Heart left ventricle (tissue), 16 donors: ENCODE measurements around the gene DLG1. TPM values are rescaled to one million over a fixed set of nuclear protein-coding genes. Genes with fewer than 3 reads are reported as not detected.

Experiments
- ATAC-seq, 4 donors: fragments of 200-7000 bp; cut with Tn5 transposase; one replicate each; pipeline ENCODE4 v1.9.1; 2020 to 2022; ENCODE audit warnings: moderate library complexity in 4 of 4, mild to moderate bottlenecking in 3 of 4, moderate number of reproducible peaks in 1 of 4
- DNase-seq, 5 donors: peaks; one replicate each; pipeline ENCODE4 v3.0.0-alpha.2; 2020
- H3K27ac ChIP-seq, 12 donors: fragments of 200-600 bp; sonication (generic) in 4 of 12; one replicate each; pipeline versions ENCODE4 v1.5.0 to v1.8.0; 2016 to 2022; ENCODE audit warnings: mild to moderate bottlenecking in 2 of 12
- H3K27me3 ChIP-seq, 9 donors: fragments of 200-600 bp; sonication (generic) in 2 of 9; one replicate each; pipeline versions ENCODE4 v1.5.1 to v1.8.0; 2016 to 2022; ENCODE audit warnings: mild to moderate bottlenecking in 3 of 9
- H3K36me3 ChIP-seq, 9 donors: fragments of 200-600 bp; sonication (generic) in 2 of 9; one replicate each; pipeline versions ENCODE4 v1.5.0 to v1.8.0; 2018 to 2022; ENCODE audit warnings: mild to moderate bottlenecking in 2 of 9
- H3K4me1 ChIP-seq, 12 donors: fragments of 200-600 bp; sonication (generic) in 4 of 12; one replicate each; pipeline versions ENCODE4 v1.5.0 to v1.8.0; 2016 to 2022; ENCODE audit warnings: mild to moderate bottlenecking in 3 of 12
- H3K4me3 ChIP-seq, 12 donors: fragments of 200-600 bp; sonication (generic) in 4 of 12; one replicate each; pipeline versions ENCODE4 v1.5.0 to v1.8.0; 2017 to 2022; ENCODE audit warnings: mild to moderate bottlenecking in 9 of 12, moderate library complexity in 4 of 12
- H3K9me3 ChIP-seq, 12 donors: fragments of 200-600 bp; sonication (generic) in 4 of 12; one replicate each; pipeline versions ENCODE4 v1.5.0 to v1.8.0; 2016 to 2022; ENCODE audit warnings: mild to moderate bottlenecking in 1 of 12
- POLR2A ChIP-seq, 2 donors: fragments of 450-650 bp; IDR thresholded peaks; one replicate each; pipeline ENCODE4 v1.6.1; 2017; ENCODE audit warnings: antibody characterized with exemption in 2 of 2, mild to moderate bottlenecking in 2 of 2, moderate library complexity in 2 of 2
- WGBS, 4 donors: extraction: QIAGEN DNeasy Blood & Tissue Kit in 2 of 4; methylation state at CpG; one replicate each; pipeline versions ENCODE4 v1.1.5 to v1.1.7; 2013 to 2018; 5-methylcytosine and 5-hydroxymethylcytosine counted together
- intact Hi-C, 10 donors: fragments of 100-400 bp; cut with DNase I; formaldehyde crosslinking; loops; one replicate each; pipeline versions ENCODE4 v1.11.1 to v1.14.2; 2022
- polyA plus RNA-seq, 2 donors: library from polyadenylated mRNA; stranded (reverse); fragments of 200-250 nt; gene quantifications; one replicate each; pipeline ENCODE4 v1.2.3, GENCODE V29; 2013
- total RNA-seq, 9 donors: library from RNA; depleted of rRNA in 2 of 9; stranded (reverse); fragments of >200 nt in 2 of 9; fragmentation: NEBNext Ultra II Directional in 3 of 9; extraction: Animal tissue kit (Norgen Biotek cat#: 25700) in 3 of 9; gene quantifications; one replicate each; pipeline versions ENCODE4 v1.1.0 to v1.2.4, GENCODE V29; 2016 to 2023
- TF ChIP-seq, protein P1 (sequence below), 12 donors: fragments of 200-600 bp; sonication (generic) in 4 of 12; IDR thresholded peaks; one replicate each; pipeline versions ENCODE4 v1.5.0 to v1.8.0; 2018 to 2022; ENCODE audit warnings: antibody characterized with exemption in 12 of 12, mild to moderate bottlenecking in 5 of 12
- donor health status: ischemic (EF 13 %, LVEDD 7.1; RV severe dilation, severe dysfunction).
- donor health status: healthy with polysubstance abuse.
- donor health status: DM: no; HTN: yes; CAD: no.
- donor health status: DM: no; HTN: no; CAD: no.
- donor health status: ischemic (EF 25% LVEDD 6.9; RV normal size, moderate dysfunction).
- donor health status: ischemic (EF 25% LVEDD 5.7; RV mildly dilated, moderate dysfunction).
- donor health status: healthy.
- donor health status: DM: yes; HTN: yes; CAD: no.
- donor health status: ischemic (EF 35%, LVEDD 5.7; RV mildly dilated, moderate dysfunction).
- donor health status: nonischemic (EF 11% LVEDD 7.7; RV severe dilation, severe dysfunction).
- donor health status: DM: yes; HTN: yes; CAD: no.
- donor health status: PGD.
- donor health status: ischemic (EF 29% LVEDD 5.4; RV normal size, mild dysfunction).
- donor health status: nonischemic (EF 23%, LVEDD 6.1; RV moderate dilation, normal function).

Gene DLG1
- total and polyA plus RNA-seq, 11 donors, result 17.4 to 151 (median 63.6) TPM

DNA sequence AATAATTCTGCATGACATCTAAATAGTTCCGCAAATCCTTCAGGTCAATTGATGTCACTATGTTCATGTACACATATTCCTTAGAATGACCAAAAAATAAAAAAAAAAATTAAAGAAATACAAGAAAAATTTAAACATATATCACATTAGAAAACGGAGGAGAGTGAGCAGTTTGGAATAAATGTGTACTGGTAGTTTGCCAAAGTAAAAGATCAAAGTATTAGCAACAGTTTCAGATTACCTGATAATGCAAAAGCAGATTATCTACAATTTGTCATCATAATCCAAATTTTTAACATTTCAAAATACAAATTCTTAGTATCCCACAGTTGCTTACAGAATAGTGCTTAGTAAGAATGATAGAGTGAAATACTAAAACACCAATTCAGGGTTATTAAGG is 1.9 kb downstream of the DLG1 start:
- Histone ChIP-seq H3K36me3 (peaks cover 0 to 46% (median 16%) of the 10 kb centered on the region in 9 donors), H3K9me3 (no peaks in the 10 kb centered on the region), H3K27me3 (no peaks in the 10 kb centered on the region), H3K4me3 (peak overlapping the region in 11 of 12 donors; percentile 77 to 100 (median 95)), H3K27ac (peak overlapping the region in 6 of 12 donors; percentile 88 to 97 (median 95)), H3K4me1 (peaks cover 0 to 47% (median 13%) of the 10 kb centered on the region in 12 donors)
- whole genome bisulfite sequencing, 4 donors, result 63 to 72% (median 66%) methylated on average over 2 of the region's 2 CpGs
- intact Hi-C loops, result loop anchor here in 6 of 10 donors (5.0 to 10.0 kb wide), 3 partner anchors 56 to 161 kb away; no protein-coding TSS in a partner anchor
- DNase-seq (no peak), ATAC-seq (no peak)
- TF ChIP-seq, protein P1, sequence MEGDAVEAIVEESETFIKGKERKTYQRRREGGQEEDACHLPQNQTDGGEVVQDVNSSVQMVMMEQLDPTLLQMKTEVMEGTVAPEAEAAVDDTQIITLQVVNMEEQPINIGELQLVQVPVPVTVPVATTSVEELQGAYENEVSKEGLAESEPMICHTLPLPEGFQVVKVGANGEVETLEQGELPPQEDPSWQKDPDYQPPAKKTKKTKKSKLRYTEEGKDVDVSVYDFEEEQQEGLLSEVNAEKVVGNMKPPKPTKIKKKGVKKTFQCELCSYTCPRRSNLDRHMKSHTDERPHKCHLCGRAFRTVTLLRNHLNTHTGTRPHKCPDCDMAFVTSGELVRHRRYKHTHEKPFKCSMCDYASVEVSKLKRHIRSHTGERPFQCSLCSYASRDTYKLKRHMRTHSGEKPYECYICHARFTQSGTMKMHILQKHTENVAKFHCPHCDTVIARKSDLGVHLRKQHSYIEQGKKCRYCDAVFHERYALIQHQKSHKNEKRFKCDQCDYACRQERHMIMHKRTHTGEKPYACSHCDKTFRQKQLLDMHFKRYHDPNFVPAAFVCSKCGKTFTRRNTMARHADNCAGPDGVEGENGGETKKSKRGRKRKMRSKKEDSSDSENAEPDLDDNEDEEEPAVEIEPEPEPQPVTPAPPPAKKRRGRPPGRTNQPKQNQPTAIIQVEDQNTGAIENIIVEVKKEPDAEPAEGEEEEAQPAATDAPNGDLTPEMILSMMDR (IDR thresholded peaks at IDR 0.05), result no peak
- TF ChIP-seq POLR2A (IDR thresholded peaks at IDR 0.05), result no peak

DNA sequence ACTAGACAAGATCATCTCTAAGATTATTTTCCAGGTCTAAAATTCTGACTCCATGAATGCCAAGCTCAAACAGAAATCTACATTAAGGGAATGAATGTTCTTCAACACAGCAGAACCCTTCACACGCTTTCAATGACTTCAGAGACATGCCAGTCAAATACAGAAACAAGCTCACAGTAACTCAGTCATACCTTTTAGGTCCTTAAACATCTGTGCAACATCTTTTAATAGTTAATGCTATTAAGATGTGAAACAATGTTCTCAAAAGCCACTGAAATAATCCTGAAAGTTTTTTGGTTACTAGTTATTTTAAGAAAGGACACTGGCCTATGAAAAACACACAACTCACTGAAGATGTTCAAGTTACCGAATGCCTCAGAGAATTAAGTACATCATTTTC is 2.5 kb downstream of the DLG1 start:
- H3K36me3 ChIP-seq, result peaks cover 0 to 47% (median 18%) of the 10 kb centered on the region in 9 donors
- no peaks in the 10 kb centered on the region for H3K27me3 ChIP-seq
- peaks cover 0 to 52% (median 13%) of the 10 kb centered on the region in 12 donors for H3K4me1 ChIP-seq
- 65 to 77% (median 74%) methylated on average over 2 of the region's 2 CpGs for WGBS, 4 donors
- H3K27ac ChIP-seq, result peak overlapping the region in 1 of 12 donors; percentile 93
- peak overlapping the region in 3 of 12 donors; percentile 89 to 98 (median 95) for H3K4me3 ChIP-seq
- H3K9me3 ChIP-seq, result no peaks in the 10 kb centered on the region
- intact Hi-C loops, result loop anchor here in 6 of 10 donors (5.0 to 10.0 kb wide), 3 partner anchors 56 to 161 kb away; no protein-coding TSS in a partner anchor
- ATAC-seq (no peak), DNase-seq (no peak)
- TF ChIP-seq, protein P1 (IDR thresholded peaks at IDR 0.05), result no peak
- TF ChIP-seq POLR2A (IDR thresholded peaks at IDR 0.05), result no peak

DNA sequence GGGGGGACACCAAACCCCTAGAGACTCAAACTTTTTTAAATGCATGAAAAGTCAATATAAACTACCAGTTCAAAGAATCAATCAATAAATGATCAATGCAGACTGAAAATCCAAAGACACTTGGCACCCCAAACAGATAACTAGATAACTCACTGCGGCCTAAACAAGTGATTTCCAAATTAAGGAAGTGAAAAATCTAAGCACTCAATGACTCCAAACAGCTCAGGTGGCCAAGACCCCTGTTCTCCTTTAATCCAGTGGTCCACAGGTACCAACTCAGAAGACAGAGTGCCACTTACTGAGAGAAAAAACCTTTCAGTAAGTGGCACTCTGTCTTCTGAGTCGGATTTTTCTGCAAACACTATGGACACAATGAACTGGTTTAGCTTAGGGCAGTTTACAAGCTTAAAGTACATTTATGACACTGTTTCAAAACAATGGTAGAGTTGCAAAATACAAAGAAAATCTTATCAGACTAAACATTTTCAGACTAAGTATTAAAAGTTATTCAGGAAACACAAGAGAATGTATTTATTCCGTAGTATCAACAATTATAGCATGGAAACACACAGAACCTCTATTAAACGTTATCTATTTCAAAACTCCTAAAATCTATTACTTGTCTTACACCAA is 4.7 kb downstream of the DLG1 start:
- Histone ChIP-seq H3K27me3 (no peaks in the 10 kb centered on the region), H3K9me3 (no peaks in the 10 kb centered on the region), H3K4me1 (peaks cover 0 to 47% (median 20%) of the 10 kb centered on the region in 12 donors), H3K4me3 (no peak overlapping the region), H3K27ac (no peak overlapping the region), H3K36me3 (peaks cover 0 to 68% (median 35%) of the 10 kb centered on the region in 9 donors)
- WGBS, 4 donors, result 73 to 82% (median 77%) methylated on average over 4 of the region's 4 CpGs
- DNase-seq (no peak), ATAC-seq (no peak)
- intact Hi-C loops, result loop anchor here in 3 of 10 donors (10.0 kb wide), 1 partner anchor 161 kb away; no protein-coding TSS in a partner anchor
- no peak for TF ChIP-seq POLR2A (IDR thresholded peaks at IDR 0.05)
- TF ChIP-seq, protein P1 (IDR thresholded peaks at IDR 0.05), result no peak

DNA sequence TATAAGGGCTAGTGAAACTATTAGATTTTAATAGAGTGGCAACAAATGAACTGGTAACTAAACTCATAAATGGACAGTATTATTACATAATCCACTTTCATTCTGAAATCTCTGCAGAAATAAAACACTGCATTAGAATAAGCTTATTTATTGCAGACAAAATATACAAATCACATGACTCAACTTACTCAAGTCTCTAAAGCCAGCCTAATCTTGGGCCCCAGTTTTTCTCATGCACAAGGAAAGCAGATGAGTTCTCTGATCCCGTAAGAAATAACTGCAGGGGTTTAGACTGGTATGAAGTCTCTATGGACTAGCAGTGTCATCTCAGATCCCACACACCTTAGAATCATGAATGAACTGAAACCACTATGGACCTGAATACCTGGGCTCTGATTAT is 5.8 kb downstream of the DLG1 start:
- Histone ChIP-seq H3K27me3 (no peaks in the 10 kb centered on the region), H3K36me3 (peaks cover 0 to 78% (median 46%) of the 10 kb centered on the region in 9 donors), H3K9me3 (no peaks in the 10 kb centered on the region), H3K4me3 (no peak overlapping the region), H3K4me1 (peaks cover 0 to 46% (median 19%) of the 10 kb centered on the region in 12 donors), H3K27ac (no peak overlapping the region)
- ATAC-seq, result no peak
- WGBS, 4 donors, result 64 to 87% (median 85%) methylated on average over 1 of the region's 1 CpG
- intact Hi-C loops, result loop anchor here in 3 of 10 donors (10.0 kb wide), 1 partner anchor 162 kb away; no protein-coding TSS in a partner anchor
- DNase-seq, result no peak
- TF ChIP-seq POLR2A (IDR thresholded peaks at IDR 0.05), result no peak
- TF ChIP-seq, protein P1 (IDR thresholded peaks at IDR 0.05), result no peak
